GM19452 (cell line): ENCODE measurements around the gene ZNF236.
"Not testable (repeated sequence)": the region's sequence is repeated elsewhere in the genome, so short reads cannot be mapped to it uniquely, and the experiment has no call there.

Source experiments
- ATAC-seq: cut with Tn5 transposase; IDR thresholded peaks from one replicate; pipeline ENCODE4 v1.9.1; 2021; ENCODE audit not compliant: unreplicated experiment

Gene ZNF236

GRCh38 chr18:76822506-76823160, at the start of gene ZNF236:
Gene ZNF236, plus strand, starts transcription at chr18:76822557. Its CDS starts 51 bp downstream, at chr18:76822608.
- peak; percentile 42 for ATAC-seq

GRCh38 chr18:76772665-76773064, 49.7 kb upstream of the ZNF236 start:
- ATAC-seq = no peak

- ATAC-seq = not testable (repeated sequence)
Observed at GRCh38 chr18:76777036-76777435, 45.3 kb upstream of the ZNF236 start.

DNA sequence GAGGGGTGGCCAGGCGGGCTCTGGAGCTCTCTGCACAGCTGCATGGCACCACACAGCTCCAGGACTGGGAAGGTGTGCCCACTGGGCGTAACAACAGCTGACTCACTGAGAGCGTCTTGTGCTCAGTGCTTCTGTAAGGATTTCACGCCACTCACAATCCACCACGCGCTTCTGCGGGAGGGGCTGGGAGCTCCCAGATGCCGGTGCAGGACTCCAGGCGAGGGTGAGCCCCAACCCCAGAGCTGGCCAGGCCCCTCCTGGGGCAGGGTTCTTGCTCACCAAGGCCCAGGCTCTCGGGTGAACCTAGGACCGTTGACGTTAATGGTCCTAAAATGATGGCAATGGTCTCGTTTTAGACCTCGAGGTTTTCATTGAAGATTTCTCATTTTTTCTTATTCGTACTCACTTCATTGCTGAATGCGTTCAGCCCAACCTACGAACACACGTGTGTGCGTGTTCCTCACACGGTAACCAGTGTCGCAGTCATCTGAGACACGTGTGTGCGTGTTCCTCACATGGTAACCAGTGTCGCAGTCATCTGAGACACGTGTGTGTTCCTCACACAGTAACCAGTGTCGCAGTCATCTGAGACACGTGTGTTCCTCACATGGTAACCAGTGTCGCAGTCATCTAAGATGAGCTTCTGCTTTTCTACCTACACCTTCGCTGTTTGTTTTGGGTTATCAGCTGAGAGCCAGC, 38.4 kb upstream of the ZNF236 start:
- no peak for ATAC-seq

GRCh38 chr18:76785872-76786271, 36.5 kb upstream of the ZNF236 start:
- no peak for ATAC-seq

DNA sequence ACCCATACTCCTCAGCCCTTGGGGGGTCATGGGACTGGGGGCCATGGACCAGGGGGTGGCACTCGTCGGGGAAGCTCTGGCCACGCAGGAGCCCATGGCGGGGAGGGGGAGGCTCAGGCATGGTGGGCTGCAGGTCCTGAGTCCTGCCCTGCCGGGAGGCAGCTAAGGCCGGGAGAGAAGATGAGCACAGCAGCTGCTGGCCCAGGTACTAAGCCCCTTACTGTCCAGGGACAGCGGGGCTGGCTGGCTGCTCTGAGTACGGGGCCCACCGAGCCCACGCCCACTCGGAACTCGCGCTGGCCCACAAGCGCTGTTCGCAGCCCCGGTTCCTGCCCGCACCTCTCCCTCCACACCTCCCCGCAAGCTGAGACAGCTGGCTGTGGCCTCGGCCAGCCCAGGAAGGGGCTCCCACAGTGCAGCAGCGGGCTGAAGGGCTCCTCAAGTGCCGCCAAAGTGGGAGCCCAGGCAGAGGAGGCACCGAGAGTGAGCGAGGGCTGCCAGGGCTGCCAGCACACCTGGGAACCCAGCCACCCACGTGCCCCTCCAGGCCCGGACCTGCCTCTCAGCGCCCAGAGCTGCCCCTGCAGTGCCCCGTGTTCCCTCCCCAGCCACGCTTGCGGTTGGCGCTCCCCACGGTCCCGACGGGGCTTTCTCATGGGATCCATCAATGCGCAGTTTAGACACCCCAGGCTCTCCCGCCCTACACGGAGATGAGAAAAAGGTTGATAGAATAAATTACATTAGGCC, 33.6 kb upstream of the ZNF236 start:
- ATAC-seq = no peak

DNA sequence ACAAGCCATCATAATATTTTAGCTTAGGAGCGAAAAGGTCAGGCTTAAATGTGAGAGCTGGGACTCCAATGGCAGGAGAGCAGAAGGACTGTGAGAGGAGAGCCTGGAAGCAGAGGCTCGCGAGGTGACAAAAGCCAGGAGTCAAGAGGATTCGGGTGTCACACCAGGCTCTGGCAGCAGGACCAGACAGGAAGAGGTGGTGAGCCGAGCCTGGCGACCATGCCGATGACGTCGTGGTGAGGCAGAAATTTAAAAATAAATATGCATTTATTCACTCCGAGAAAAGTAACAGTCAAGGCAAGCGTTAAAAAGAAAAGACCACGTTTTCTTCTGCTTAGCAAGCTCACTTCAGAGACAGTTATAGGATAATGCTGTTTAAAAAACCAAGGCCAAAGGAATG, 31.3 kb upstream of the ZNF236 start:
- ATAC-seq = no peak

DNA sequence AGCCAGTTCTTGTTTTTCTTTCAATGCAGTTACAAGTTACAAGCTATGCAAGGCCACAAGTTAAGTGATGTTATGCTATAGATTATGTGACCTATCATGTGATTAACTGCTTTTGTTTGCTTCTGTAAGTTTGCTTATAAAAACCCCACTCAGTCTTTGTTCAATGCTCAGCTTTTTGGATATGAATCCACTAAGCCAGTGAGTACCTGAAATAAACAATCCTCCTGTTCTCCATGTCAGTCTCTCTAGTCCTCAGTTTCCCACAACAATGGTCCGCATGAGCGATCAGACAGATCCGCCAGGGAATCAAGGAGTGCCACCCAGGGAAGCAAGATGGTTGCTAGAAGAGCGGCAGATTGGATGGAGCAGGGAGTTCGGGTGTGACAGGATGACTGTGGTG, 30.7 kb upstream of the ZNF236 start:
- ATAC-seq = no peak

GRCh38 chr18:76794326-76794725, 28.0 kb upstream of the ZNF236 start:
- no peak for ATAC-seq

GRCh38 chr18:76801567-76802505, 20.5 kb upstream of the ZNF236 start:
- peak; percentile 94 for ATAC-seq

- no peak for ATAC-seq
Observed at GRCh38 chr18:76803413-76803812, 18.9 kb upstream of the ZNF236 start.

DNA sequence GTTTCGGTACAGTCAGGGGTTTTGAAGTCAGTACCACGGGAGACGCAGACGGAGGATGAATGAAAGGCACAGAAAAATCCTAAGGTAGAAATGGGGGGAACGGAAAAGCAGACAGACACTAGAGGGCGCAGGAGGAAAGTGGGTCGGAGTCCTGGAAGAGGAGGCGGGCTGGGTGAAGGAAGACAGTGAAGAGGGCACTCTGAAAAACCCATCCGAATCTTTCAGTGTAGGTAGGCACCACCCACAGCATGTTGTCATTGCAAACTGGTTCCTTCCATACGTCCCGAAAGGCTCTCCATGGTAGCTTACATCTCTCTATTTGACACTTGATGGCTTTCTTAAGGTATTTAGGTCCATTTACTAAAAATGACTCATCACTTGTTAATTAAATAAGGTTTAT, 18.5 kb upstream of the ZNF236 start:
- peak; percentile 64 for ATAC-seq

DNA sequence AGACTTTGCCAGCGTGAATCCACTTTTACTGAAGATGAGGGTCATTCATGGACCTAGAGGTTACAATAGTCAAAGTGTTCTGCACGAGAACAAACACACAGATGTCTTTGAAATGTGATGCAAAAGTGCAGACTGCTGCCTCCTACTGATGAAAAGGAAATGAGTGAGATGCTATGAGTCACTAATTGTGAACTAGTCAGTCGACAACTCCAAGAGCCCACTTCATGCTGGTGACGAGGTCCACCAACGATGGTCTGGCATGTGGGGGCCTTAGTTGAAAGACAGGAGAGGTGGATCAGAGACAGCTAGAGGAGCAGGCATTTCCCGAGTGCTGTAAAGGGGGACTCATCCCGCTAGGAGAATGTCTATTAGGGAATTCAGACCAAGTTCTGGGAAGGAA, 17.1 kb upstream of the ZNF236 start:
- no peak for ATAC-seq

- ATAC-seq = no peak
Observed at GRCh38 chr18:76806301-76806700, 16.1 kb upstream of the ZNF236 start.

GRCh38 chr18:76808561-76808960, 13.8 kb upstream of the ZNF236 start:
- ATAC-seq = no peak

DNA sequence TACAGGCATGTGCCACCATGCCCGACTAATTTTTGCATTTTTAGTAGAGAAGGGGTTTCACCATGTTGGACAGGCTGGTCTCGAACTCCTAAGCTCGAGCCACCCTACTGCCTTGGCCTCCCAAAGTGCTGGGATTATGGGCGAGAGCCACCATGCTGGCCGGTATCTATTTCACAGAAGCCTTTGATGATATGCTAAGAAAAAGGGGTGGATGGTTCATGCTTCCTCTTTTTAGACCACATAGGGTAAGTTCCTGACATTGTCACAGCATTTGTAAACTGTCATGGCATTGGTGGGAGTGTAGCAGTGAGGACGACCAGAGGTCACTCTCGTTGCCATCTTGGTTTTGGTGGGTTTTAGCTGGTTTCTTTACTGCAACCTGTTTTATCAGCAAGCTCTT, 10.8 kb upstream of the ZNF236 start:
- ATAC-seq = peak; percentile 53

DNA sequence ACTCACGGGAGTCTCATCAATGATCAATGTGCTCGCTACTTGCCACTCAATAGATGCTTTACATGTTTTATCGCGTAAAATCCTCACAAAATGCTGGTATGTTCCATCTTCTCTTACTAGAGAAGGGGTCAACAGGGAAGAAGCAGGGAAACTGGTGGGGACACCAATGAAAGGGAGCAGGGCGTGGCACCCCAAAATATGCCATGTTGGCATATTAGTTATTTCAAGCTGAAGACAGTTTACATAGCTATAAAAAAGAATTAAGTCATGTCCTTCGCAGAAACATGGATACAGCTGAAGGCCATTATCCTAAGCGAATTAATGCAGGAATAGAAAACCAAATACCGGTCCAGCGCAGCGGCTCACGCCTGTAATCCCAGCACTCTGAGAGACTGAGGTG, 8.1 kb upstream of the ZNF236 start:
- ATAC-seq = no peak

DNA sequence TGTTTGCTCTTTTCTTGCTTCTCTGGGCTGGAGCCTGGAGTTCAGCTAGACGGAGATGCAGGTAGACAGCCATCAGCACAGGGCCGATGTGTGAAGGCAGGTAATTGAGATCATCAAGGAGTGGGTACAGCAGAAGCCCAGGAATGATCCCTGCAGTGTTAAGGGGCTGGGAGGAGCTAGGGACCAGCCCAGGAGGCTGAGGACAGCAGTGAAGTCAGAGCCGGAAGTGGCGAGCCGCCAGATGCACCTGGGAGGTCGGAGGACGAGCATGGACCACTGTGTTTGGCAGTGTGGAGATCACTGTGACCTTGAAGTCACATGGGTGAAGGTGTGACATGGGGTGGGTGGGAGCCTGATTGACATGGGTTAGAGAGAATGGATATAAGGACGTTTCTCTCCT, 6.2 kb upstream of the ZNF236 start:
- no peak for ATAC-seq

GRCh38 chr18:76817888-76818611, 4.3 kb upstream of the ZNF236 start:
- no peak for ATAC-seq

DNA sequence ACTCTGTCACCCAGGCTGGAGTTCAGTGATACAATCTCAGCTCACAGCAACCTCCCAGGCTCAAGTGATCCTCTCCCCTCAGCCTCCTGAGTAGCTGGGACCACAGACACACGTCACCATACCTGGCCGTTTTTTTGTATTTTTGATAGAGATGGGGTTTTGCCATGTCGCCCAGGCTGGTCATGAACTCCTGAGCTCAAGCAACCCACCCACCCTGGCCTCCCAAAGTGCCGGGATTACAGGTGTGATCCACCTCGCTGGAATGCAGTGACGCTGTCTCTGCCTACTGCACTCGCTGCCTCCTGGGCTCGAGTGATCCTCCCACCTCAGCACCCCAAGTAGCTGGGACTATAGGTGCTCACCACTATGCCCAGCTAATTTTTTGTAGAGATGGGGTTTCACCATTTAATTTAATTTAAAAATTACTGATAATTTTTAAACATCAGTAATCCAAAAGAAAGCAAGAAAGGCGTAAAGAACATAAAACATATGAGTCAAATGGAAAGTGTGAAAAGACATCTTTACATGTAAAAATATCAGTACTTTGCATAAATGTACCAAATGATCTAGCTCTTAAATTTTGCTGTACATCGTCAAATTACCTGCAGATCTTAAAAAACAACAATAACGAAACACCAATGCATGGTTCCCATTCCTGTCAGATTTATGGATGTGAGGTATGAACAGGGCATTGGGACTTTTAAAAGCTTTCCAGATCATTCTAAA, 2.8 kb upstream of the ZNF236 start:
- no peak for ATAC-seq
